Fibroblast of lung (primary cell): ENCODE measurements around the gene ZNF878.

Experiments
- CTCF ChIP-seq, 2 donors: IDR thresholded peaks in 1 of 2; conservative IDR thresholded peaks in 1 of 2; 1 replicate in 1 of 2; 2 replicates in 1 of 2; pipeline ENCODE4 v1.5.1; 2011 to 2012; ENCODE audit warnings: low read length in 2 of 2, control low read depth in 1 of 2, inconsistent platforms in 1 of 2, low read depth in 1 of 2, mild to moderate bottlenecking in 1 of 2
- EZH2 ChIP-seq: IDR thresholded peaks from 2 replicates; pipeline ENCODE4 v1.5.1; 2012; ENCODE audit warnings: low read length, control low read depth, mild to moderate bottlenecking; ENCODE audit errors: missing control alignments

DNA sequence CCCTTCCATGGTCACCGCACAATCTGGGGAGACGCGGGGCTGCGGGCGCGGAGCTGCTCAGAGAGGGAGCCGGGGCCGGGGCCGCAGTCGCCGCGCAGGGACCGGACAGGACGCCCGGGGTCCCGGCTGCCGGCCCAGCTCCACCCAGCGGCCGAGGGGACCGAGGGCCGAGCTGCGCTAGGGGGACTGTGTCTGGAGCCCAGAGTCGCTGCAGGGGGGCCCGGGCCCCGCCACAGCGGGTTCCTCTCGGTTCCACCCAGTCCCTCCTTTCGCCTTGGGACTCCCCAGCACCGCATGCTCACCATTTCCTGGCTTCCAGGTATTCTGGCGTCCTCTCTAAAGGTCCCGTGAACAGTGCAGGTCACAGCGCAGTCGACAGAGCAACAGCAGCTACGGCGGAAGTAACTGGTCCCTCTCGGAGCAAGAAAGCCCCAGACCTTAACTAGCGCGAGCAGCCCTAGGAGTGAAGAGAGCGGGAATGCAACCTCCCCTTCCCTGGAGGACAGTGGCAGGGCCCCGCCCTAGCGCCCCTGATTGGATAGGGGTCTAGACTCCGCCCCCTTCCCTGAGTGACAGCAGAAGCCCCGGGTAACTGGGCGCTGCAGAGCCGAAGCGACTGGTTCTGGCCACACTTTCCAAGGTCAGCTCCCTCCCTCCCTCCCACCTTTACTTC, at the start of gene ZNF878:
- TF ChIP-seq CTCF (conservative IDR thresholded peaks at IDR 0.05 in 1 of 2, IDR thresholded peaks at IDR 0.05 in 1 of 2; ENCODE audit: low read depth in 1 of 2, low read length in 2 of 2) (peak in 1 of 2 donors; percentile 15), EZH2 (no peak)
